Measurements from ENCODE around the gene LGR6.

GRCh38 chr1:202164271-202165037, 29.1 kb upstream of the LGR6 start:
- TF ChIP-seq CTCF (conservative IDR thresholded peaks at IDR 0.05; ENCODE audit: low read length) = no peak
- no peak for TF ChIP-seq EZH2phosphoT487 (IDR thresholded peaks at IDR 0.05; ENCODE audit: borderline replicate concordance)

All from Loucy (cell line).